CD4-positive, alpha-beta T cell (primary cell): ENCODE results near the gene ADCY2. TPM values are rescaled to one million over a fixed set of nuclear protein-coding genes. Genes with fewer than 3 reads are reported as not detected.

Experiments used
- ATAC-seq: fragments of 200-7000 bp; cut with Tn5 transposase; one replicate; pipeline ENCODE4 v1.10.0; 2022; ENCODE audit warnings: mild to moderate bottlenecking; ENCODE audit not compliant: poor library complexity
- CTCF ChIA-PET: fragments of 350-600 bp; sonication (Branson Sonifier 250); formaldehyde crosslinking; loops from one replicate; lab custom pipeline; 2021; ENCODE audit warnings: antibody characterized with exemption, inconsistent platforms; lab: Charles Lee
- POLR2A ChIA-PET: fragments of 350-600 bp; sonication (Branson Sonifier 250); formaldehyde crosslinking; loops from one replicate; lab custom pipeline; 2021; ENCODE audit warnings: antibody characterized with exemption, inconsistent platforms; lab: Charles Lee
- DNase-seq, 14 experiments: peaks; one replicate each; pipeline ENCODE4 v3.0.0-alpha.2; 2013 to 2020; ENCODE audit warnings: mixed read lengths in 2 of 14
- H3K27ac ChIP-seq, 2 donors: one replicate each; pipeline versions ENCODE4 v1.5.1 to v1.7.0; 2013; ENCODE audit warnings: low read length in 2 of 2, low read depth in 1 of 2, mild to moderate bottlenecking in 1 of 2
- H3K27me3 ChIP-seq, 2 experiments: 1 replicate in 1 of 2; 2 replicates in 1 of 2; pipeline versions ENCODE4 v1.6.1 to v1.7.0; 2013; ENCODE audit warnings: low read length in 2 of 2, control low read depth in 1 of 2, mild to moderate bottlenecking in 1 of 2, moderate library complexity in 1 of 2; ENCODE audit not compliant: insufficient read depth in 2 of 2, control insufficient read depth in 1 of 2
- H3K36me3 ChIP-seq: one replicate; pipeline ENCODE4 v1.6.1; 2013; ENCODE audit warnings: low read length, control low read depth; ENCODE audit not compliant: insufficient read depth
- H3K4me1 ChIP-seq: one replicate; pipeline ENCODE4 v1.6.1; 2013; ENCODE audit warnings: low read length, control low read depth; ENCODE audit not compliant: insufficient read depth
- H3K4me3 ChIP-seq: one replicate; pipeline ENCODE4 v1.5.1; 2013; ENCODE audit warnings: mild to moderate bottlenecking, low read length, moderate library complexity
- H3K9me3 ChIP-seq, 2 experiments: 1 replicate in 1 of 2; 2 replicates in 1 of 2; pipeline versions ENCODE4 v1.6.1 to v1.7.0; 2013; ENCODE audit warnings: low read length in 2 of 2, mild to moderate bottlenecking in 2 of 2, control low read depth in 1 of 2, moderate library complexity in 1 of 2; ENCODE audit not compliant: control insufficient read depth in 1 of 2, insufficient read depth in 1 of 2
- H3K27ac Mint-ChIP-seq: one replicate; pipeline ENCODE4 v1.8.0; 2020; ENCODE audit warnings: mixed read lengths
- H3K27me3 Mint-ChIP-seq: one replicate; pipeline ENCODE4 v1.8.0; 2021; ENCODE audit warnings: mixed read lengths
- H3K36me3 Mint-ChIP-seq: one replicate; pipeline ENCODE4 v1.8.0; 2021; ENCODE audit warnings: low read depth, mixed read lengths
- H3K4me1 Mint-ChIP-seq: one replicate; pipeline ENCODE4 v1.8.0; 2021; ENCODE audit warnings: low read depth, mixed read lengths
- H3K4me3 Mint-ChIP-seq: one replicate; pipeline ENCODE4 v1.8.0; 2020; ENCODE audit warnings: mild to moderate bottlenecking, mixed read lengths
- H3K9me3 Mint-ChIP-seq: one replicate; pipeline ENCODE4 v1.8.0; 2020; ENCODE audit warnings: mixed read lengths
- intact Hi-C, 2 experiments: fragments of 100-400 bp; cut with DNase I in 1 of 2; cut with micrococcal nuclease in 1 of 2; formaldehyde crosslinking; loops; one replicate each; pipeline versions ENCODE4 v1.15.1 to v1.9.0; 2023 to 2025; cut with DNase I, micrococcal nuclease
- total RNA-seq, 174 experiments: library from RNA in 2 of 174; stranded (reverse) in 2 of 174; gene quantifications; one replicate each; pipeline ENCODE4 v1.2.3 and lab custom pipeline; 2021 to 2026
- TF ChIP-seq, protein P1 (sequence below): fragments of 200-600 bp; IDR thresholded peaks from one replicate; pipeline ENCODE4 v1.8.0; 2022; ENCODE audit warnings: antibody characterized with exemption, mild to moderate bottlenecking

Gene ADCY2
- total RNA-seq, 2 experiments from 2014 or later: not detected

DNA sequence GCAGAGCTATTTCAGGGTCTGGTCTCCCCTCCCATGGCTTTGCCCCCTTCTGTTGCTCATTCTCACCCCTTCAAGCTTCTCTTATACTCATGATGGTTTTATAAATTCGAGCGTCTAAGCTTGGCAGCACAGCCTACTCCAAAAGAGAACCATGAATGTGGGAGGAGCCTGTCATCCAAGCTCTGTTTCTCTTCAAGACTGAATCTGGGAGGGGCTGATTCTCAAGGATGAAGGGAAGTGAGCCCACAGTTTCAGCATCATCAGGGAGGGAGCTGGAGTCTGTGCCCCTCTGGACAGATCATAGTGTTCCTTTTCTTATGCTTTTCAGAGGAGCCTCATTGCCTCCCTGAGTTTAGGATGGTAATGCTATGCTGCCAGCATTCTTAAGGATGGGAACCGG lies 286.4 kb downstream of the ADCY2 start:
- H3K4me1 ChIP-seq: no peaks in the 10 kb centered on the region
- no peaks in the 10 kb centered on the region for H3K36me3 ChIP-seq
- no peak overlapping the region for H3K4me3 ChIP-seq
- Mint-ChIP-seq H3K4me3 (no peak overlapping the region), H3K9me3 (no peaks in the 10 kb centered on the region), H3K27me3 (peaks cover 4% of the 10 kb centered on the region), H3K36me3 (no peaks in the 10 kb centered on the region), H3K4me1 (no peaks in the 10 kb centered on the region), H3K27ac (no peak overlapping the region)
- H3K9me3 ChIP-seq: no peaks in the 10 kb centered on the region
- POLR2A ChIA-PET: no interaction called here
- intact Hi-C loops: no loop called here
- H3K27ac ChIP-seq: no peak overlapping the region
- DNase-seq (no peak), ATAC-seq (no peak)
- CTCF ChIA-PET: no interaction called here
- TF ChIP-seq, protein P1, sequence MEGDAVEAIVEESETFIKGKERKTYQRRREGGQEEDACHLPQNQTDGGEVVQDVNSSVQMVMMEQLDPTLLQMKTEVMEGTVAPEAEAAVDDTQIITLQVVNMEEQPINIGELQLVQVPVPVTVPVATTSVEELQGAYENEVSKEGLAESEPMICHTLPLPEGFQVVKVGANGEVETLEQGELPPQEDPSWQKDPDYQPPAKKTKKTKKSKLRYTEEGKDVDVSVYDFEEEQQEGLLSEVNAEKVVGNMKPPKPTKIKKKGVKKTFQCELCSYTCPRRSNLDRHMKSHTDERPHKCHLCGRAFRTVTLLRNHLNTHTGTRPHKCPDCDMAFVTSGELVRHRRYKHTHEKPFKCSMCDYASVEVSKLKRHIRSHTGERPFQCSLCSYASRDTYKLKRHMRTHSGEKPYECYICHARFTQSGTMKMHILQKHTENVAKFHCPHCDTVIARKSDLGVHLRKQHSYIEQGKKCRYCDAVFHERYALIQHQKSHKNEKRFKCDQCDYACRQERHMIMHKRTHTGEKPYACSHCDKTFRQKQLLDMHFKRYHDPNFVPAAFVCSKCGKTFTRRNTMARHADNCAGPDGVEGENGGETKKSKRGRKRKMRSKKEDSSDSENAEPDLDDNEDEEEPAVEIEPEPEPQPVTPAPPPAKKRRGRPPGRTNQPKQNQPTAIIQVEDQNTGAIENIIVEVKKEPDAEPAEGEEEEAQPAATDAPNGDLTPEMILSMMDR: no peak
- no peaks in the 10 kb centered on the region for H3K27me3 ChIP-seq

DNA sequence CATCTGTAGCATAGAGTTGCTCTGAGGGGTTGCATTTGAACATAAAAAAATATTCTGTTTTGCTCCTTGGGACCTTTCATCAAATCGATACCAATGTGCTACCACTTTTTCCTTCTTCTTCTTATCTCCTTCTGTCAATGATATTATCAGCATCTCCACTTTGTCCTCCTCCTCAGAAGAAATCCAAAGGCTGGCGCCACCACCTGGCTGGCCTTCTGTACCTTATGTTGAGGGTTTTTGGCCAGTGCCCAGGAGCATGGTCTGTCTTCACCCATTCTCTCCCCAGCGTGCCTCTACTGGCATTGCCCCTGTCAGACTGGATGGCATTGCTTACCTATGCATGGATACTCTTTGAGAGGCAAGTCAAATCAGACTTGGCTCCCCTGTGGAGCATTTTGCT lies 287.8 kb downstream of the ADCY2 start:
- ATAC-seq (no peak), DNase-seq (no peak)
- no peaks in the 10 kb centered on the region for H3K4me1 ChIP-seq
- no peaks in the 10 kb centered on the region for H3K9me3 ChIP-seq
- intact Hi-C loops: no loop called here
- CTCF ChIA-PET: no interaction called here
- Mint-ChIP-seq H3K4me3 (no peak overlapping the region), H3K27me3 (peaks cover 9% of the 10 kb centered on the region), H3K27ac (no peak overlapping the region), H3K36me3 (no peaks in the 10 kb centered on the region), H3K9me3 (no peaks in the 10 kb centered on the region), H3K4me1 (no peaks in the 10 kb centered on the region)
- H3K27ac ChIP-seq: no peak overlapping the region
- H3K4me3 ChIP-seq: no peak overlapping the region
- no peaks in the 10 kb centered on the region for H3K36me3 ChIP-seq
- TF ChIP-seq, protein P1: no peak
- no peaks in the 10 kb centered on the region for H3K27me3 ChIP-seq
- POLR2A ChIA-PET: no interaction called here

DNA sequence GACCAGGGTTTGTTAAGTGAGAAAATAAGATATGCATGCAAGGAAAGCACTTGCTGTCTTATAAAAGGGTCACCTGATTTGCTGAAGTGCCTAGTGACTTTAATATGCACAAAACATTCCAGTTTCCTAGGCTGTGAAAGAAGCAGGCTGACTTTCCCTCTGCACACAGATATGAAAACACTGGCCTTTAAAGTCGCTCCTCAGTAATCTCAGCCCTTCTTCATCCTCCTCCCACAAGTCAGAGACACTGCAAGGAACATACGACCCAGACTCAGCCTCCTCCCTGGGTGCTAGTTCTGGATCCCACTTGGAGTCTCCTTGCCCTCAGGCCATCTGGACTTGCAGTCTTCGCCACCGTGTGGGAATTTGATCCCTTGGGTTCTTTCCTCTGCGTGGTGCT lies 288.9 kb downstream of the ADCY2 start:
- no peak for ATAC-seq
- no peak for DNase-seq
- H3K9me3 Mint-ChIP-seq: no peaks in the 10 kb centered on the region
- Histone ChIP-seq H3K9me3 (no peaks in the 10 kb centered on the region), H3K36me3 (no peaks in the 10 kb centered on the region), H3K27ac (no peak overlapping the region), H3K4me1 (no peaks in the 10 kb centered on the region), H3K27me3 (no peaks in the 10 kb centered on the region), H3K4me3 (no peak overlapping the region)
- intact Hi-C loops: no loop called here
- H3K36me3 Mint-ChIP-seq: no peaks in the 10 kb centered on the region
- TF ChIP-seq, protein P1: no peak
- POLR2A ChIA-PET: no interaction called here
- no peak overlapping the region for H3K4me3 Mint-ChIP-seq
- no peak overlapping the region for H3K27ac Mint-ChIP-seq
- H3K27me3 Mint-ChIP-seq: peaks cover 14% of the 10 kb centered on the region
- no peaks in the 10 kb centered on the region for H3K4me1 Mint-ChIP-seq
- CTCF ChIA-PET: no interaction called here
